Measurements from ENCODE around the gene LGR6.

LGR6 gene

GRCh38 chr1:202247104-202247503 lies 53.5 kb downstream of the LGR6 start:
- no peak overlapping the region for H3K4me3 ChIP-seq (ENCODE audit: low read depth, low read length)
- DNase-seq, result no peak
- TF ChIP-seq, protein P1, sequence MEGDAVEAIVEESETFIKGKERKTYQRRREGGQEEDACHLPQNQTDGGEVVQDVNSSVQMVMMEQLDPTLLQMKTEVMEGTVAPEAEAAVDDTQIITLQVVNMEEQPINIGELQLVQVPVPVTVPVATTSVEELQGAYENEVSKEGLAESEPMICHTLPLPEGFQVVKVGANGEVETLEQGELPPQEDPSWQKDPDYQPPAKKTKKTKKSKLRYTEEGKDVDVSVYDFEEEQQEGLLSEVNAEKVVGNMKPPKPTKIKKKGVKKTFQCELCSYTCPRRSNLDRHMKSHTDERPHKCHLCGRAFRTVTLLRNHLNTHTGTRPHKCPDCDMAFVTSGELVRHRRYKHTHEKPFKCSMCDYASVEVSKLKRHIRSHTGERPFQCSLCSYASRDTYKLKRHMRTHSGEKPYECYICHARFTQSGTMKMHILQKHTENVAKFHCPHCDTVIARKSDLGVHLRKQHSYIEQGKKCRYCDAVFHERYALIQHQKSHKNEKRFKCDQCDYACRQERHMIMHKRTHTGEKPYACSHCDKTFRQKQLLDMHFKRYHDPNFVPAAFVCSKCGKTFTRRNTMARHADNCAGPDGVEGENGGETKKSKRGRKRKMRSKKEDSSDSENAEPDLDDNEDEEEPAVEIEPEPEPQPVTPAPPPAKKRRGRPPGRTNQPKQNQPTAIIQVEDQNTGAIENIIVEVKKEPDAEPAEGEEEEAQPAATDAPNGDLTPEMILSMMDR (IDR thresholded peaks at IDR 0.05; ENCODE audit: low read depth, low read length, missing control alignments), result no peak
- H3K27me3 ChIP-seq (replicated peaks), result peaks cover 31% of the 10 kb centered on the region
- H3K36me3 ChIP-seq (replicated peaks), result no peaks in the 10 kb centered on the region
- in situ Hi-C loops (cut with HindIII; ENCODE audit: low pct_ligation_motif_present, low sequenced_read_pairs), result no loop called here
- H3K27ac ChIP-seq, result no peak overlapping the region

GRCh38 chr1:202247837-202248795 lies 54.5 kb downstream of the LGR6 start:
- TF ChIP-seq, protein P1 (IDR thresholded peaks at IDR 0.05; ENCODE audit: low read depth, low read length, missing control alignments), result no peak
- H3K36me3 ChIP-seq (replicated peaks), result no peaks in the 10 kb centered on the region
- H3K27me3 ChIP-seq (replicated peaks), result peaks cover 23% of the 10 kb centered on the region
- in situ Hi-C loops (cut with HindIII; ENCODE audit: low pct_ligation_motif_present, low sequenced_read_pairs), result no loop called here
- H3K27ac ChIP-seq, result no peak overlapping the region
- H3K4me3 ChIP-seq (ENCODE audit: low read depth, low read length), result no peak overlapping the region
- no peak for DNase-seq

- Histone ChIP-seq H3K27me3 (replicated peaks) (peaks cover 18% of the 10 kb centered on the region), H3K27ac (no peak overlapping the region), H3K4me3 (ENCODE audit: low read depth, low read length) (no peak overlapping the region), H3K36me3 (replicated peaks) (no peaks in the 10 kb centered on the region)
- DNase-seq, result no peak
- in situ Hi-C loops (cut with HindIII; ENCODE audit: low pct_ligation_motif_present, low sequenced_read_pairs), result no loop called here
- TF ChIP-seq, protein P1 (IDR thresholded peaks at IDR 0.05; ENCODE audit: low read depth, low read length, missing control alignments), result no peak
Measured at GRCh38 chr1:202248861-202249260, 55.3 kb downstream of the LGR6 start.

GRCh38 chr1:202249436-202249835 lies 55.8 kb downstream of the LGR6 start:
- in situ Hi-C loops (cut with HindIII; ENCODE audit: low pct_ligation_motif_present, low sequenced_read_pairs), result no loop called here
- TF ChIP-seq, protein P1 (IDR thresholded peaks at IDR 0.05; ENCODE audit: low read depth, low read length, missing control alignments), result no peak
- Histone ChIP-seq H3K27ac (no peak overlapping the region), H3K27me3 (replicated peaks) (peaks cover 18% of the 10 kb centered on the region), H3K4me3 (ENCODE audit: low read depth, low read length) (no peak overlapping the region), H3K36me3 (replicated peaks) (no peaks in the 10 kb centered on the region)
- no peak for DNase-seq

DNA sequence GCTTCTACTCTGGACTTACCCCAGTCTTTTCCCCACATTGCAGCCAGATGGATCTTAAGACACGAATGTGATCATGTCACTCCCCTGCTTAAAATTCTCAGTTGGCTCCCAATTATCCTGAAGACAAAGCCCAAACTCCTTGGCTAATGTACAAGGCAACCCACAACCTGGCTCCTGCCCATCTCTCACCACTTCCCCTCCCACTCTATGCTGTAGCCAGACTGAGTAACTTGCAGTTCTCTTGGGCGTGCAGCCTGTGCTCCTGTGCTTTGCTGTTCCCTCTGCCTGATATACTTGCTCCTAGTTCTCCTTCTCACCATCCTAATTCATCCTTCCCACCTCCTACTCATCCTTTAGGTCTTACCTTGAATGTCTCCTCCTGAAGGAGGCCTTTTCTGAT lies 56.2 kb downstream of the LGR6 start:
- no peaks in the 10 kb centered on the region for H3K36me3 ChIP-seq (replicated peaks)
- DNase-seq, result no peak
- peaks cover 18% of the 10 kb centered on the region for H3K27me3 ChIP-seq (replicated peaks)
- H3K27ac ChIP-seq, result no peak overlapping the region
- in situ Hi-C loops (cut with HindIII; ENCODE audit: low pct_ligation_motif_present, low sequenced_read_pairs), result no loop called here
- no peak overlapping the region for H3K4me3 ChIP-seq (ENCODE audit: low read depth, low read length)
- TF ChIP-seq, protein P1 (IDR thresholded peaks at IDR 0.05; ENCODE audit: low read depth, low read length, missing control alignments), result no peak
